Measurements from ENCODE around the gene SIRT5. TPM values are rescaled to one million over a fixed set of nuclear protein-coding genes. Genes with fewer than 3 reads are reported as not detected.

The SIRT5 gene
- total RNA-seq, 1 experiment from 2014 or later = 13.8 TPM

- Histone ChIP-seq H3K4me3 (replicated peaks in 1 of 2; ENCODE audit: low read depth in 1 of 2, low read length in 2 of 2) (no peak overlapping the region), H3K27ac (ENCODE audit: low read depth, low read length) (no peak overlapping the region), H3K4me1 (ENCODE audit: control insufficient read depth in 1 of 2, insufficient read depth in 2 of 2, low read length in 2 of 2) (no peaks in the 10 kb centered on the region), H3K79me2 (ENCODE audit: insufficient read depth, low read length) (no peaks in the 10 kb centered on the region), H3K4me2 (ENCODE audit: low read length) (no peak overlapping the region), H3K9ac (ENCODE audit: low read length) (no peak overlapping the region), H4K20me1 (ENCODE audit: insufficient read depth) (no peaks in the 10 kb centered on the region), H2AFZ (ENCODE audit: low read depth, low read length, poor library complexity, severe bottlenecking) (no peak overlapping the region), H3K9me3 (ENCODE audit: control insufficient read depth in 1 of 2, insufficient read depth in 1 of 2, low read depth in 1 of 2, low read length in 2 of 2) (no peaks in the 10 kb centered on the region), H3K9me2 (ENCODE audit: insufficient read depth) (no peaks in the 10 kb centered on the region), H3K36me3 (ENCODE audit: control insufficient read depth in 1 of 2, insufficient read depth in 2 of 2, low read length in 2 of 2) (no peaks in the 10 kb centered on the region), H3K27me3 (ENCODE audit: insufficient read depth, low read length) (no peaks in the 10 kb centered on the region)
- ATAC-seq = no peak
- intact Hi-C loops (cut with micrococcal nuclease) = no loop called here
- TF ChIP-seq FOSL1 (IDR thresholded peaks at IDR 0.05; ENCODE audit: low read depth) = no peak
- no peak for TF ChIP-seq ELF1 (IDR thresholded peaks at IDR 0.05; ENCODE audit: borderline replicate concordance, low read depth)
- no peak for TF ChIP-seq ZFX (IDR thresholded peaks at IDR 0.05)
- no peak for TF ChIP-seq SP1 (IDR thresholded peaks at IDR 0.05; ENCODE audit: low read depth)
- no peak for TF ChIP-seq POLR2AphosphoS5 (IDR thresholded peaks at IDR 0.05; ENCODE audit: low read depth, low read length)
- no peak for TF ChIP-seq RAD21 (IDR thresholded peaks at IDR 0.05; ENCODE audit: low read depth)
- no peak for TF ChIP-seq CEBPB (IDR thresholded peaks at IDR 0.05; ENCODE audit: low read depth)
- TF ChIP-seq ZBTB33 (IDR thresholded peaks at IDR 0.05; ENCODE audit: extremely low read depth, insufficient replicate concordance, low read length) = no peak
- TF ChIP-seq POLR2A (IDR thresholded peaks at IDR 0.05; ENCODE audit: borderline replicate concordance, extremely low read depth, insufficient read depth, insufficient read length) = no peak
- no peak for TF ChIP-seq CBX3 (IDR thresholded peaks at IDR 0.05; ENCODE audit: low read depth)
- TF ChIP-seq, protein P1, sequence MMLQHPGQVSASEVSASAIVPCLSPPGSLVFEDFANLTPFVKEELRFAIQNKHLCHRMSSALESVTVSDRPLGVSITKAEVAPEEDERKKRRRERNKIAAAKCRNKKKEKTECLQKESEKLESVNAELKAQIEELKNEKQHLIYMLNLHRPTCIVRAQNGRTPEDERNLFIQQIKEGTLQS (IDR thresholded peaks at IDR 0.05) = no peak
- no peak for TF ChIP-seq SRF (IDR thresholded peaks at IDR 0.05; ENCODE audit: low read depth)
- TF ChIP-seq JUND (IDR thresholded peaks at IDR 0.05) = no peak
- TF ChIP-seq SIN3A (IDR thresholded peaks at IDR 0.05; ENCODE audit: low read depth) = no peak
- no peak for TF ChIP-seq EGR1 (IDR thresholded peaks at IDR 0.05; ENCODE audit: low read depth)
- ChIA-PET POLR2A (no interaction called here), RAD21 (ENCODE audit: low non-redundant PET in 1 of 2, low total read pairs in 2 of 2, uncharacterized antibody in 2 of 2, unreplicated experiment in 2 of 2) (no interaction called here), CTCF (no interaction called here)
- no TSS peak for BruUV-seq (replicated peaks)
- no peak for DNase-seq (ENCODE audit: low read depth, low spot score)
These were observed 16.3 kb downstream of the SIRT5 start for GRCh38 chr6:13590574-13591153.
